Renal cortical epithelial cell (primary cell): ENCODE measurements around the gene EPB41L4B. TPM values are rescaled to one million over a fixed set of nuclear protein-coding genes. Genes with fewer than 3 reads are reported as not detected.
"Not testable (repeated sequence)": the region's sequence is repeated elsewhere in the genome, so short reads cannot be mapped to it uniquely, and the experiment has no call there.

ENCODE experiments used
- DNase-seq: peaks from one replicate; pipeline ENCODE4 v3.0.0-alpha.2; 2011; ENCODE audit warnings: low read depth
- total RNA-seq: library from RNA; depleted of rRNA; stranded (reverse); fragments of >200 nt; gene quantifications from 2 replicates; pipeline ENCODE4 v1.2.3, GENCODE V29; 2014

EPB41L4B gene
- 5.8 and 13.5 TPM in 2 replicates for total RNA-seq

GRCh38 chr9:109320742-109321448 is at the start of gene EPB41L4B:
Gene EPB41L4B (minus strand): TSS chr9:109321059. CDS start chr9:109320446, 613 bp downstream.
- peak; percentile 57 for DNase-seq

DNA sequence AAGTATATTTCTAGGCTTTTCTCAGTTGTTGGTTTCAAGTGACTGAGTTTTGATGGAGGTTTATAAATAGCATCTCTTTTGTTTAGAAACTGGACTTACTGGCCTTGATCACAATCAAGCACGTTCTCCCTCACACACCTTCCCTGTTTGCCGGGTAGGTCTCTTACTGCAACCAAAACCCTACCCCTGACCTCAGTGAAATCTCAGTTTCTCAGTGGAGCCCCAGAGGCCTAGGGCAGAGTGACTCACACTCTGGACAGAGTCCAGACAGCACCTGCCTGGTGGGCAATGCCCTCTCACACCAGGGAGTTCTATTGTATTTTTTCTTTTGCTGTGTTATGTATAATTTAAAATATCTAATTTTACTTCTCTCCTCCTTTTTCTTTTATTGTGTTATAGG is 48.4 kb upstream of the EPB41L4B start:
- peak; percentile 80 for DNase-seq

- DNase-seq: no peak
Observed at GRCh38 chr9:109360771-109361170, 39.9 kb upstream of the EPB41L4B start.

GRCh38 chr9:109358968-109359603 is 38.2 kb upstream of the EPB41L4B start:
- not testable (repeated sequence) for DNase-seq

GRCh38 chr9:109355564-109356297 is 34.9 kb upstream of the EPB41L4B start:
- DNase-seq: peak; percentile 46

GRCh38 chr9:109354190-109354589 is 33.3 kb upstream of the EPB41L4B start:
- DNase-seq: no peak

GRCh38 chr9:109351032-109351431 is 30.2 kb upstream of the EPB41L4B start:
- no peak for DNase-seq

- DNase-seq: peak; percentile 97
Observed at GRCh38 chr9:109349421-109349846, 28.6 kb upstream of the EPB41L4B start.

DNA sequence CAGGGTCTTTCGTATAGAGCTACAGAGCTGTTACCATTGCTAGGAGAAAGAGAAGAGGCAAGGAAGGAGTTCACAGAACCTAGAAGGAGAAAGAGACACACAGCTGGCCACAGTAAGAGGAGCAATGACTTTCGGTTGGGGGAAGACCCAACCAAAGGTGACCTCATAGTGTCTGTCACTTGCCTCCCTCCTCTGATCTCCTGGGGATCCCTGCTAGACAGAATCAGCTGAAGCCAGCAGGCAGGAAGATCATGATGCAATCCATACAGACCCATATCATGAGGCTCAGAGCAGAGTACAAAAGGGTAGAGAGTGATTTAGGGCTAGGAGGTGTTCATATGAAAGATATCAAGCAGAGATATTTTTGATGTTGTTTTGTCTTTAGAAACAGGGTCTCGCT is 26.0 kb upstream of the EPB41L4B start:
- DNase-seq: no peak

GRCh38 chr9:109344866-109345265 is 24.0 kb upstream of the EPB41L4B start:
- DNase-seq: no peak

GRCh38 chr9:109342878-109343277 is 22.0 kb upstream of the EPB41L4B start:
- no peak for DNase-seq

- DNase-seq: peak; percentile 38
Observed at GRCh38 chr9:109341561-109341960, 20.7 kb upstream of the EPB41L4B start.

GRCh38 chr9:109340979-109341378 is 20.1 kb upstream of the EPB41L4B start:
- not testable (repeated sequence) for DNase-seq

DNA sequence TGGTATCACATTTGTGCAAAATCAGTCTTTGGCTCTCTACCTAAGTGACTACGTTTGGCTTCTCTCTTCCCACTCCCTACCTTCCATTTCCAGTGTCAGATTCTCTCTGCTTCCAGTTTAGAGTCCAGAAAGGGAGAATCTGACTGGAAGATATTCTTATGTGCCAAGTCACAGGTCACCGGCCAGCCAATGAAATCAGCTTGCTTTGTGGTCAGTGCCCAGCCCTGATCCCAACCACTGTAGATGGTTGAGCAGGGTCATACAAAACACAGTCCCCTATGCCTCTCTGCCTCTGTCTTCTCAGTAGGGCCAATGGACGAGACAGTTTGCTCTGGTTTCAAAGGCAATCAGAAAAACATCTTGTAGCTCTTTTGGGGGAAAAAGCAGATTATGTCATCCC is 15.6 kb upstream of the EPB41L4B start:
- DNase-seq: no peak

- no peak for DNase-seq
Observed at GRCh38 chr9:109335929-109336328, 15.1 kb upstream of the EPB41L4B start.

- no peak for DNase-seq
Observed at GRCh38 chr9:109335121-109335520, 14.3 kb upstream of the EPB41L4B start.

DNA sequence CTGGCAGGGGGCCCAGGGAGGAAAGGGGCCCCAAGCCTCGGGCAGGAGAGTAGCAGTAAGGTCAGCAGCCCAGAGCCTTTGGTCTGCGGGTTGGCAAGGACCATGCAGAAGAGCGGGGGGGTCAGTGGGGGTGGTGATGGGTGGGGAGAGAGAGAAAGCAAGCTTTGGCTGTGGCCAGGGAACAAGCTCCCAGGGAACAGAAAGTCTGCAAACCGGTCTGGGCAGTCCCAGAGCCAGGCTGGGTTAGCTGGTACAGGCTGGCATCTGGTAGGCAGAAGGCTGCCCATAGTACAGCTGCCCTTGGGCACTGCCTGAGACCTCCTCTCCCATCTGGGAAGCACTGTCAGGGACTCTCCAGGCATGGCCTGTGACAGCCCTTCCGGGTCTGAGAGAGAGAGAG is 10.5 kb upstream of the EPB41L4B start:
- DNase-seq: peak; percentile 73

DNA sequence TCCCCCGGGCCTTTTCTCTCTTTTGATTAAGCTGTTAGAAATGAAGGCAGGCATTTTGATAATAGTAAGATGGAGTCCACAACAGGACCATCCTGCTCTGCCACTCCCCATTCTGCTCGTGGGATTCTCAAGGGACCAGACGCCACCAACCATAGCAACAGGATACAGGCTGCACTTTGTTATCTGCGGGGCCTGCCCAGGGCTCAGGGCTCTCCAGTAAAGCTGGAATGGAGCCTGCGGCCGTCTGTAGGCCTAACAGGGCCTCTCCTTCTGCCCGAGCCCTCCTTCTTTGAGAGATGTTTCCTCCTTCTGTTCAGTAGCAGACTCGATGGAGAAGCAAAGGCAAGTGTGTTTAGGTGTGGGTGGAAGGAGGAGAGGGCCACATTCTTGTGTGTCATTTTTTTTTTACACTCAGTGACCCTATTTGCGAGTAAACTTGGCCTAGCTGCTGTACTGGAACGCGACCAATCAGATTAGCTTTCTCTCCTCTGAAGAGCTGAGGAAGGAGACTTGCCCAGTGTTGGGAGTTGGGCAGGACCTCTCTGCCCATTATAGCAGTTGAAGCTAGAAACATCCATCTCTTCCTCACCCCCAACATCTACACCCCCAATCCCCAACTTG is 8.9 kb upstream of the EPB41L4B start:
- DNase-seq: peak; percentile 27

DNA sequence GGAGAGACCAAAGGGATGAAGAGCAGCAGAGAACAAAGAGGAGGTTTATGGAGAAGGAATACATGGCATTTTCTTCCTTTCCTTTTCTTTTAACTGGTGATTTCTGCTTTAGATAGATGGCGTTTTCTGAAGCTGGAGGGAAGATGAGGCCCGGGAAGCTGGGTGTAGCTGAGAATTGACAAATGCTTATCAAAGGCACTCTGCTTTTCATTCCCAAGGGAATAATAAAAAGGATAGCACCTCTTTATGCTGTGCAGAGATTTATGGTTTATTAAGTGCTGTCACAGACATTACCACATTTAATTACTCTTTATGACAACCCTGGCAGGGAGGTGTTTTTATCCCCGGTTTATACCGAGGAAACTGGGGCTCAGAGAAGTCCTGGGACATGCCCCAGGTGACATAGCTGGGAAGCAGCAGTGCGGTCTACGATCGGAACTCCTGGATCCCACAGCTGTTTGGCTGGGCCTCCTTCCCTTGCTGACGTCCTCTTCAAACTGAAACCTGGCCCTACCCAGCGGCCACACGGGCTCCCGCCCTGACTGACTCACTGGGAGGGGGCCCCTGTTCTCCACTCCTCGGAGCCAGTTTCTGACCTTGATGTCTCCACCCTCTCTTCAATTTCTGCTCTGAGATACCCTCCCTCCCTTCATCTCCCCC is 8.2 kb upstream of the EPB41L4B start:
- peak; percentile 63 for DNase-seq

- no peak for DNase-seq
Observed at GRCh38 chr9:109325089-109325488, 4.2 kb upstream of the EPB41L4B start.

DNA sequence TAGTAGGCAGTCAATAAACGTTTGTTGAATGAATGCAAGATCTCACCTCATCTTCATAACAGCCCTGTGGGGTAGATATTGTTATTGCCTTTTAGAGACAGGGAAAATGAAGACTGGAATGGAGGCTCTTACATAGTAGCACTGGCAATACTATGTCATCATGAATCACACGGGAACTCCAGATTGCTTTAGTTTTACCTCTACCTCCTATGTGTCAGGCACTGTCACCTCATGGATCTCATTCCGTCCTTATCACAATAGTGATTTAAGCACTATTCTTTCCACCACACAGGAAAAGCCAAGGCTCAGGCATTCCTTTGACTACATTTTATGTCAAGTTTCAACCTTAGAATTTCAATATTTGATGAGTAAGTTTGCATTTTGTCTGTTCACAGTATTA is 2.9 kb upstream of the EPB41L4B start:
- no peak for DNase-seq

DNA sequence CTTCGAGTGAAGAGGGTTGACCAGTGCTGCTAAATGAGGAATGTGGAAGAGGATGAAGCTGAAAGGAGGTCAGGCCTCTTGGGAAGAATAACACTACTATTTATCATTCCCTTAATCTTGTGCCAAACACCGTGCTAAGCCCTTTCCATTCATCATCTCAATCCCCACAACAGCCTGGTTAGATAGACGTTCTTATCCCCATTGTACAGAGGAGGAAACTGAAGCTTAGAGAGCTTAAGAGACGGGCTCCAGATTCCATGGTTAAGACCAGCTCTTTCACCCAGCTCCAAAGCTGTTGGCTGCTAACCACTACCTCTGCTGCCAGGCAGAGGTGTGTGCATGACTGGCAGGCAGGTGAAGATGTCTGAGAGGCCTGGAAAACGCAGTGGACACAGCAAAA is 868 bp upstream of the EPB41L4B start:
- DNase-seq: no peak
